GM19240 (cell line): Measurements from ENCODE around the gene LPAR1.

Source experiments
- DNase-seq: peaks from one replicate; pipeline ENCODE4 v3.0.0; 2011; ENCODE audit warnings: low spot score; ENCODE audit not compliant: insufficient read length

Gene LPAR1

DNA sequence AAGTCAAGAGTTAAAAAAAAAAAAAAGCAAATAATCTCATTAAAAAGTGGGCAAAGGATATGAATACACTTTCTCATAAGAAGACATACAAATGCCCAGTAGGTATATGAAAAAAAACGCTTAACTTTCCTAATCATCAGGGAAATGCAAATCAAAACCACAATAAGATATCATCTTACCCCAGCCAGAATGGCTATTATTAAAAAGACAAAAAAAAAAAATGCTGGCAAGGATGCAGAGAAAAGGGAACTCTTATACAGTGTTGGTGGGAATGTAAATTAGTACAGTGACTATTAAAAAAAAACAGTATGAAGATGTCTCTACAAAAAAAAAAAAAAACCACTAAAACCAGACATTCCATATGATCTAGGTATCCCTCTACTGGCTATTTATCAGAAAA lies 79.4 kb downstream of the LPAR1 start:
- DNase-seq = no peak

GRCh38 chr9:110954822-110955291 lies 83.4 kb downstream of the LPAR1 start:
- DNase-seq = no peak

- no peak for DNase-seq
Measured at GRCh38 chr9:110952540-110952859, 85.8 kb downstream of the LPAR1 start.

DNA sequence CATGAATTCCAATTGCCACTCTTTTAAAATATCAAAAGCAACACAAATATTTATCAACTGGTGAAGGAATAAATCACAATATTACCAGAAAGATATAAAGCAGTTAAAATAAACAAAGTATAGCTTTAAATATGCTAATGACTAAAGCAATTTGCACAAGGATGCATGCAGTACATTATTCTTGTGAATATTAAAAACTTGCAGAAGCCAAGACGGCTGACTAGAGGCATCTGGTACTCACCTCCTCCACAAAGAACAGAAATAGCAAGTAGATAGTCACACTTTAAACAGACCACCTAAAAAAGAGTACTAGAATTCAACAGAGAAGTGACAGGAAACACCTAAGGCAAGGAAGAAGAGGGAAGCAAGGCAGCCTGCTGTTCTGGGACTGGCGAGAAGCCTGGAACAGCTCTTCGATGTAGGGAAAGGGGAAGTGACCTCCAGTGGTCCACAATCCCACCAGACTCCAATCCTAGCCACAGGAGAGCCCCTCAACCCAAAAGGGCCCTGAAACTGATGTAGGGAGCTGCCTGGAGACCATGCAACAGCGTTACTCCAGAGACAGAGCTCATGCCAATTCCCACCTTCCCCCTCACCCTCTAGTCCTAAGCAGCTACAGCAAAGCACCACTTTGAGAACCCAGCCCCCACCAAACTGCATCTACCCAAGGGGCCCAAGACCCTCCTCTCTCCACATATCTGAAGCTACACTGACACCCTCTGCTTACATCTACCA lies 86.3 kb downstream of the LPAR1 start:
- no peak for DNase-seq

- DNase-seq = no peak
Measured at GRCh38 chr9:110950041-110950645, 88.1 kb downstream of the LPAR1 start.

DNA sequence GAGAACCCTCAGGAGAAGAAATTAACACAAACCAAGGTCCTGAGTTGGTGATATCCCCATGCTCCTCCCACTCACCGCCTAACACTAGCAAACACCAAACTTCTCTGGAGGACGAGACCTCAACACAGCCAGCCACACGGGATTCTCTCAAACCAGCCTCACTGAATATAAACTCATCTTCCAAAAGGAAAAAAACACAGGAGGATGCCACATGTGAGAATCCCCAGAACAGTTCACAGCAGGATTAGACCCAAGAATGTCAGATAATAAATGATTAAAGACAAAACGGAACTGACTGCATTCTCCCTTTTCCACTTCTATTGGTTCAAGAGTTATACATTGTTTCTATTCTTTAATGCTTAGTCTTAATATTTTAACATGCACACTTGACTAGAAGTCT lies 89.2 kb downstream of the LPAR1 start:
- no peak for DNase-seq

GRCh38 chr9:110947491-110948044 lies 90.7 kb downstream of the LPAR1 start:
- DNase-seq = no peak

- no peak for DNase-seq
Measured at GRCh38 chr9:110942522-110942921, 95.7 kb downstream of the LPAR1 start.

DNA sequence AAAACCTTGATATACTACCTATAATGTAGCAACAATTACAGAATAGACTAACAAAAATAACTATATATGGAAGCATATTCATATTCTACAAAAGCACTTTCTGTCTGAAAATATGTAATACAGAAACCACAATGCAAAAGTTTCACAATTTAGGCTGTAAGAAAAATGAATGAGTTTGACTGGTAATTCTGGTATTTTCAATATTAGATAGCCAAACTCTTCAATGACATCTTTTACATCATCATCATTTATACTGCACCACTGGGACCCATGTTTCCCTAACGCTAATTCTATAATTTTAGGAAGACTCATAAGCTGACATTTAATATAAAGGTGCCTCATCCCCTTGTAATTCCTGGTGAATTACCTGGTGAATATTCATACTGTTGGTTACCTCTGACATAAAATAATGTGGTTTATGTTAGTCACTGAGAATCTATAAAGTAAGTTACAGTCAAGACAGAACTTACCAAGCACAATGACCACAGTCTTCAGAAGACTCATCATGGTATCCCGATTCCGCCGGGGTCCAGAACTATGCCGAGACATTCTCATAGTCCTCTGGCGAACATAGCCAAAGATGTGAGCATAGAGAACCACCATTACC lies 97.2 kb downstream of the LPAR1 start:
- no peak for DNase-seq

GRCh38 chr9:110939573-110939972 lies 98.7 kb downstream of the LPAR1 start:
- DNase-seq = no peak

- DNase-seq = no peak
Measured at GRCh38 chr9:110939047-110939446, 99.2 kb downstream of the LPAR1 start.

DNA sequence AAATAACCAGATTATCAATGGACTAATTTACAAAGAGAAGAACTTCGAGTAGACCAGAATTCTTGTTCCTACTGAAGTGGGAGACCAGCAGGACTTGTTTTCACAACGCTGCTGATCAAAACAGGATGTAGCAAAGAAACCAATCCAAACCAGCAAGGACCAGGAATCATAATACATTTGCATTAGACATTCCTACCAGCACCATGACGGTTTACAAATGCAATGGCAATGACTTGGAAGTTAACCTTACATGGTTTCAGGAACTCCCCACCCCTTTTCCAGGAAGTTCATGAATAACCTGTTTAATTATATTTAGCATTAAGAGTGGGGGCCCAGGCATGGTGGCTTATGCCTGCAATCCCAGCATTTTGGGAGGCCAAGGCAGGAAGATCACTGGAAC lies 100.0 kb downstream of the LPAR1 start:
- no peak for DNase-seq

GRCh38 chr9:110936719-110937452 lies 101.4 kb downstream of the LPAR1 start:
- DNase-seq = no peak

- no peak for DNase-seq
Measured at GRCh38 chr9:110936237-110936636, 102.0 kb downstream of the LPAR1 start.

DNA sequence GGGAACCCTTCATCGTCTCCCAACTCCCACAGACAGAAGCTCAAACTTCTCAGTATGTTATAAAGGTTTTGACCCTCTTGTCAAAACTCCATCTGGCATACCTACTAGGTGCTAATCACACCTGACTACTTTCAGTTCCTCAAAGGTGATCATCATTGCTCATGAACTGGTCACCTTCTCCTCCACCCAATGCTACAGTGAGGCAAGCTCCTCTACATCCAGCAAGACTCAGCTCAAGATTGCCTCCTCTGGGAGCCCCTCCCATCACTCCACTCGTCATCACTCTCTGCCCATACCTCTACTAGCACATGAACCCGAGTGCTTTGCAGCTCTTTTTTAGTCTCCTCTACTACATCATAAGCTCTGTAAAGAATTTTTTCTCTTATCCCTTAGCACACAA lies 102.4 kb downstream of the LPAR1 start:
- no peak for DNase-seq

DNA sequence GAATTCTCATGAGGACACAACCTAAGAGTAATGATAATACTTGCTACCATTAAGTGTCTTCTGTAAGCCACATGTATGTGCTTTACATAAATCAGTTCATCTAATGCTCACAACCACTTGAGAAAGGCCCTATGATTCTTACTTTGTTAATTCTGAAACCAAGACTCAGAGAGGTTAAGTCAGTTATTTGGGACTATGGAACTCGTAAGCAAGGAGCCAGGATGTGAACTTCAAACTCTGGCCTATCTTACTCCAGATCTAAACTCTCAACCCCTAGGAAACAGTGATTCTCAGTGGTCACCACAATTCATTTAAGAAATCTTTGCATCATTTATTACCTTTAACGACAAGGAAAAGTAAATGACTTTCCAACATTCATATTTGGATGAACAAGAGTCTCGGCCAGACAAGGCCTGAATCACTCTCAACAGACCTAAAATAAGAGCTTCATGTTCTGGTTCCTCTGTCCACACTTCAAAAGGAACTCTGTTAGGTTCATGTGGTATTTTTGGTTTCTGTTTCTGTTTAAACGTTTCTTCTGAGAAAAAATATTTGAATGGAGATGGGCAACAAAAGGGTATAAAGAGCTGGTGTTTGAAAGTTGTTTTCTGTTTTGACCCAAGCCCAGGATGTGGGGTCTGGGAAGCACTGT lies 104.8 kb downstream of the LPAR1 start:
- no peak for DNase-seq

DNA sequence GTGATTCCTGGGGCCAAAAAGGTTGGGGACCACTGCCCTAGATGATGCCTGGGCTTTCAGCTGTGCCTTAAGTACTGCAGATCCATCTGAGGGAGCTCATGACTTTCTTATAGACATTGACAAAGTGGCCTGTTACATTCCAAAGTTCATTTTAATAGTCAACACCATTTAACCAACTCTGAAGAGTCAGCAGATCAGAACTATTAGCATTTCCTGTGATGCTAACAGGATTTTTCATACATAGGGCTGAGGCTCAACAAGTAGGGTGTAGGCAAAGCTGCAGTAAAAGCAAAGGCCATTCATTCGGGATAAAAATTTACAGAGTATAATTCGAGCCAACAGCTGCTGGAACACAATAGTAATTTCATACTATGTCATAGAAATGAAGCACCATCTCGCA lies 105.4 kb downstream of the LPAR1 start:
- no peak for DNase-seq

DNA sequence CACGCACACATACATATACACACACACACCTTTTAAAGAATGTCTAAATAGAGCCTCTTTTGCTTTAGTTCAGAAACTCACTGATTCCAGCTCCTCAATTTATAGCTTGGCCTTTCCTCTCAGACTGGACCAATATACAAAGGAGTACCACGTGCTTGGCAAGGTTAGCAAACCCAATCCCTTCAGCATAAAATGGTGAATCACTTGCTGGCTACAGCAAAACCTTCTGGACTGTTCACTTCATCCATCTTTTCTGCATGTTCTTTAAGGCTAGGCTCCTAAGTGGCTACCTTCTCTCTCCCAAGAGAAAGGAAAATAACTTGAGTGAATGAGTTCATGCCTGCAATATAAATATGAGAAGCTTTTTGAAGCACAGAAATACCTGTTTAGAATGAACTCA lies 109.7 kb downstream of the LPAR1 start:
- DNase-seq = no peak

- DNase-seq = no peak
Measured at GRCh38 chr9:110926828-110927487, 111.3 kb downstream of the LPAR1 start.

GRCh38 chr9:110923601-110924000 lies 114.7 kb downstream of the LPAR1 start:
- no peak for DNase-seq

DNA sequence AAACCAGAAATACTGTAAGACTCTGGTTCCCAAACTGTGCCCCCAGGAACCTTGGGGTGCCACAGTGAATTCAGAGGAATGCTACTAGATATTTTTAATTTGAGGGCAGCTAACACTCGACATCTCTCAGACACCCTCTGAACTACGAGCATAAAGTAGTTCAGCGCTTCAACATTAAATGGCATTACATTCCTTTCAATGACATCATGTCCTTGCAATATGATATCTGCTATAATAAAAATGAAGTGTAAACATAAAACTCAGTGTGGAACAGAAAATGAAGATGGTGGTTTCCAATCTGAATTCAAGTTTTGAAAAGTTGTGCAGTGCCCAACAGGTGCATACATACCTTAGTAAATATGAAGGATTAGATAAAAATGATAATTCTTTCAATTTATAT lies 116.1 kb downstream of the LPAR1 start:
- no peak for DNase-seq
